Measurements from ENCODE around the gene OAS3. TPM values are rescaled to one million over a fixed set of nuclear protein-coding genes. Genes with fewer than 3 reads are reported as not detected.

Gene OAS3
- total RNA-seq, 3 donors from 2014 or later, result 5.2 to 15.1 (median 5.9) TPM

- H3K36me3 ChIP-seq, result no peaks in the 10 kb centered on the region
- intact Hi-C loops (cut with DNase I; ENCODE audit: low total_unique reads), result no loop called here
- peaks cover 0 to 5% of the 10 kb centered on the region in 2 donors for H3K4me1 ChIP-seq
- no peaks in the 10 kb centered on the region for H3K27me3 ChIP-seq
- no peaks in the 10 kb centered on the region for H3K9me3 ChIP-seq
- TF ChIP-seq POLR2A (IDR thresholded peaks at IDR 0.05) (no peak), POLR2AphosphoS5 (IDR thresholded peaks at IDR 0.05) (peak in 1 of 3 donors; percentile 11), CTCF (IDR thresholded peaks at IDR 0.05) (no peak)
- peak in 1 of 2 donors; percentile 26 for DNase-seq (ENCODE audit: low spot score in 2 of 2)
- peak within 1 kb of the TSS; percentile 62 to 84 for H3K27ac ChIP-seq
- peak within 1 kb of the TSS; percentile 41 to 76 (median 53) for H3K4me3 ChIP-seq
Measured at GRCh38 chr12:112906712-112907414, 31.4 kb upstream of the OAS3 start, which contains the start of gene OAS1. TSS of gene OAS1 (plus strand) at chr12:112906962. CDS start at chr12:112907040, 78 bp downstream.

- no peak for TF ChIP-seq CTCF (IDR thresholded peaks at IDR 0.05)
- no peak for TF ChIP-seq POLR2AphosphoS5 (IDR thresholded peaks at IDR 0.05)
- intact Hi-C loops (cut with DNase I; ENCODE audit: low total_unique reads), result no loop called here
- H3K9me3 ChIP-seq, result peaks cover 0 to 3% of the 10 kb centered on the region in 2 donors
- no peak for DNase-seq (ENCODE audit: low spot score in 2 of 2)
- no peaks in the 10 kb centered on the region for H3K27me3 ChIP-seq
- peak overlapping the region; percentile 41 to 76 (median 53) for H3K4me3 ChIP-seq
- peaks cover 0 to 5% of the 10 kb centered on the region in 2 donors for H3K4me1 ChIP-seq
- no peaks in the 10 kb centered on the region for H3K36me3 ChIP-seq
- H3K27ac ChIP-seq, result peak overlapping the region; percentile 62 to 84
Measured at GRCh38 chr12:112907415-112908157, 30.7 kb upstream of the OAS3 start.

GRCh38 chr12:112908548-112908947 is 29.7 kb upstream of the OAS3 start:
- intact Hi-C loops (cut with DNase I; ENCODE audit: low total_unique reads), result no loop called here
- TF ChIP-seq POLR2A (IDR thresholded peaks at IDR 0.05), result no peak
- TF ChIP-seq CTCF (IDR thresholded peaks at IDR 0.05), result no peak
- no peak for TF ChIP-seq POLR2AphosphoS5 (IDR thresholded peaks at IDR 0.05)
- Histone ChIP-seq H3K4me3 (peak overlapping the region in 2 of 3 donors; percentile 53 to 76), H3K27me3 (no peaks in the 10 kb centered on the region), H3K36me3 (no peaks in the 10 kb centered on the region), H3K27ac (no peak overlapping the region), H3K9me3 (peaks cover 7 to 13% of the 10 kb centered on the region in 2 donors), H3K4me1 (peaks cover 0 to 5% of the 10 kb centered on the region in 2 donors)
- DNase-seq (ENCODE audit: low spot score in 2 of 2), result no peak

GRCh38 chr12:112909693-112910092 is 28.6 kb upstream of the OAS3 start:
- H3K36me3 ChIP-seq, result no peaks in the 10 kb centered on the region

More at GRCh38 chr12:112909693-112910092, 28.6 kb upstream of the OAS3 start:
- H3K4me3 ChIP-seq, result no peak overlapping the region
- no peak for DNase-seq (ENCODE audit: low spot score in 2 of 2)
- no peak overlapping the region for H3K27ac ChIP-seq
- TF ChIP-seq CTCF (IDR thresholded peaks at IDR 0.05) (no peak), POLR2AphosphoS5 (IDR thresholded peaks at IDR 0.05) (no peak), POLR2A (IDR thresholded peaks at IDR 0.05) (no peak)
- H3K9me3 ChIP-seq, result peaks cover 7 to 20% of the 10 kb centered on the region in 2 donors
- intact Hi-C loops (cut with DNase I; ENCODE audit: low total_unique reads), result no loop called here
- peaks cover 0 to 5% of the 10 kb centered on the region in 2 donors for H3K4me1 ChIP-seq
- H3K27me3 ChIP-seq, result no peaks in the 10 kb centered on the region

Data from breast epithelium (tissue), 4 donors.